GM12864 (cell line): ENCODE results near the gene ERI3.
A peak's percentile ranks its signal among the peaks of the same experiment; 100 is the strongest.

Experiments used
- DNase-seq: peaks from one replicate; pipeline ENCODE4 v3.0.0-alpha.2; 2011; ENCODE audit warnings: low read depth
- H3K4me3 ChIP-seq: 2 replicates; pipeline ENCODE4 v1.5.1; 2011; ENCODE audit warnings: mild to moderate bottlenecking, low read depth, low read length, control low read depth
- TF ChIP-seq, protein P1 (sequence below): IDR thresholded peaks from 2 replicates; pipeline ENCODE4 v1.5.1; 2011; ENCODE audit warnings: low read depth, mild to moderate bottlenecking, moderate library complexity, low read length, control low read depth, inconsistent platforms; ENCODE audit errors: missing control alignments

ERI3 gene

DNA sequence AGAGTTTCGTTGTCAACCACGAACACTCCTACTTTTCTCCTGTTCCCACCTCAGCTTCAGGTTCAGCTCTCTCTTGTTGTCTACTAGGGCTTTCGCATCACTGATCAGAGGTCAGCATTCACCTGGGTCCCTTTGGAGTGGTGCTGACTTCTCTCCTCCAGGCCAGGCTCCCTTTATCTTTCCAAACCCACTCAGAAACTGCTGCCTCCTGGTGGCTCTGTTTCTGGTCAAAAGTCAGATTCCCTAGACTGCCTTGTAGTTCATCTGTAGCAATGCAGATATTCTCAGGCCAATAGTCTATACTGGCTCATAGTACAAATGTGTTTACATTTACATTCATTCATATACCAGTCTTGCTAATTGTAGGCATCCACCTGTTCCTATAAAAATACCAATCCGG, 6.4 kb upstream of the ERI3 start:
- no peak overlapping the region for H3K4me3 ChIP-seq
- TF ChIP-seq, protein P1, sequence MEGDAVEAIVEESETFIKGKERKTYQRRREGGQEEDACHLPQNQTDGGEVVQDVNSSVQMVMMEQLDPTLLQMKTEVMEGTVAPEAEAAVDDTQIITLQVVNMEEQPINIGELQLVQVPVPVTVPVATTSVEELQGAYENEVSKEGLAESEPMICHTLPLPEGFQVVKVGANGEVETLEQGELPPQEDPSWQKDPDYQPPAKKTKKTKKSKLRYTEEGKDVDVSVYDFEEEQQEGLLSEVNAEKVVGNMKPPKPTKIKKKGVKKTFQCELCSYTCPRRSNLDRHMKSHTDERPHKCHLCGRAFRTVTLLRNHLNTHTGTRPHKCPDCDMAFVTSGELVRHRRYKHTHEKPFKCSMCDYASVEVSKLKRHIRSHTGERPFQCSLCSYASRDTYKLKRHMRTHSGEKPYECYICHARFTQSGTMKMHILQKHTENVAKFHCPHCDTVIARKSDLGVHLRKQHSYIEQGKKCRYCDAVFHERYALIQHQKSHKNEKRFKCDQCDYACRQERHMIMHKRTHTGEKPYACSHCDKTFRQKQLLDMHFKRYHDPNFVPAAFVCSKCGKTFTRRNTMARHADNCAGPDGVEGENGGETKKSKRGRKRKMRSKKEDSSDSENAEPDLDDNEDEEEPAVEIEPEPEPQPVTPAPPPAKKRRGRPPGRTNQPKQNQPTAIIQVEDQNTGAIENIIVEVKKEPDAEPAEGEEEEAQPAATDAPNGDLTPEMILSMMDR: no peak
- DNase-seq: no peak

DNA sequence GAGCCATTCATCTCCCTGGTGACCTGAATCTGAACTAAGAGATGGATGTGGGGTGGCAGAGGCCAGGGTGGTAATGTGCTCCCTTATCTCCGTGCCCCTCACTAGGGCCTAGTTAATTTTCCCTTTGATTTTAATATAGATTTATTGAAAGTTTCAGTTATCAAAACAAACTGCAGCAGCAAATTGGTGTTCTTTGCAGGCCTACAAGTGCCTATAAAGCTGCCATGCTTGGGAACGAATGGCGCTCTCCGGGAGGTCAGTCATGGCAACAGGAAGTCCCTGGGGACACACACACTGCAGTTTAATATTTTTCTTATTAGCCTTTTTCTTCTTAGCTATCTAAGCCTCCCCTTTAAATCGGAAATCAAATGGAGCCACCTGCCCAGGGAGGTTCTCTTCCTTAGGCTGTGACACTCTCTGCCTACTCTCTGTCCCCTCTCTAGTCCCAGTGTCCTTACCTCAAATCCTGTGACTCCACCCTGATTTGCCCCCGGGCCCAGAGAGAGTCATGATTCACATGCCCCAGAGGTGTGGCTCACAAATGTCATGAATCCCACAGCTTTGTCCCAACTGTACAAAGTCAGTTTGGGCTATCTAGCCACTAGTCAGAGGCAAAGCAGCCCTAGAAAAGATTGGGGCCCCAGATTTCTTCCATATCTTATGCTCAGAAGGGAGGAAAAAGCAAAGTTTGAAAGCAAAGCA, 4.3 kb upstream of the ERI3 start:
- DNase-seq: no peak
- H3K4me3 ChIP-seq: no peak overlapping the region
- TF ChIP-seq, protein P1: no peak

DNA sequence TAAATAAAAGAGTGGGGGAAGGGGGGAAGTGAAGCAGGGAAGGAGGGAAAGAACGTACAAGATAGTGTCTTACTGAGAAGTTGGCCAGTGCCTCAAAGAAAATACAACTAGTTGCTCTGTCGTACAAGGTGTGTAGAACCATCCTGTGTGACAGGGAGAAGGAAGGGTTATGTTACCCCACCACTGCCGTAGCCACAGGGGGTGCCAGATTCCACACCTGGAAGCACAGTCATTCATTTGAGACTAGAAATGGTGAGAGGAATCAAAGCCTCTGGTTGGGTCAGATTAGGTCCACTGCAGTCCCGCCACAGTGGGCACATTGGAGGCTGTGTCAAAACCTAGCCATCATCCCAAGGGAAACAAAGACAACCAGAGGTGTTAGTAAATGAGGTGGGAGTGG, 2.7 kb upstream of the ERI3 start:
- H3K4me3 ChIP-seq: no peak overlapping the region
- TF ChIP-seq, protein P1: no peak
- no peak for DNase-seq

DNA sequence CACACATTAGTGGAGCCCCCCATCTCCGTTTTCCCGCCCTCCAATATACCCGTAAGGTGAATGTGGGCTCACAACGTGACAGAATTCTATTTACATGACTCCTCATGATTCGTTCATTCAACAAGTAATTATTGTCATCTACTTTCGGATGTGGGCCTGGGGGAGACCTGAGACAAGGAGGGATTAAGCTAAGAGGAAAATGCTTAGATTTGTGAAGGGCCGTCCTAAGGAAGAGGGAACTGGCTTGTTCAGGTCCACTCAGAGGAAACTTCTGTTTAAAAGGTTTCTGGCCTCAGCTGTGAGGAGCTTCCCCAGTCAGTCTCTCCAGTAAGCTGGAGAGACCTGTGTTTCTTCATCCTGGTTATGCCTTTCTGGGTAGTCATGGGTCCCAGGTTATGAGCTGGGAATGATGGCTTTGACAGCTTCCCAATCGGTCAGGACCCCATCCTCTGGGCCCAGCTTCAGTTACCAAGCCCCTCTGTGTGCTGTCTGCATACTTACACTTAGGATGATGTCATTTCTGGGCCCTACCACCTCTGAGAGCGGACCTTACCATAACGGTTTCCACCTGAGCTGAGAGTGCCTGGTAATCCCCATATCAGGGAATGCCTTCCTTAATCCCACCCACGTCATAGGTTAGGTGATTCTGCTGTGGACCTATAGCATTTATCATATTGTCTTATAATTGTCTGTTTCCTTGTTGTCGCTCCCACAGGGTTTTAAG, 687 bp upstream of the ERI3 start:
- TF ChIP-seq, protein P1: no peak
- no peak for DNase-seq
- peak overlapping the region; percentile 63 for H3K4me3 ChIP-seq

DNA sequence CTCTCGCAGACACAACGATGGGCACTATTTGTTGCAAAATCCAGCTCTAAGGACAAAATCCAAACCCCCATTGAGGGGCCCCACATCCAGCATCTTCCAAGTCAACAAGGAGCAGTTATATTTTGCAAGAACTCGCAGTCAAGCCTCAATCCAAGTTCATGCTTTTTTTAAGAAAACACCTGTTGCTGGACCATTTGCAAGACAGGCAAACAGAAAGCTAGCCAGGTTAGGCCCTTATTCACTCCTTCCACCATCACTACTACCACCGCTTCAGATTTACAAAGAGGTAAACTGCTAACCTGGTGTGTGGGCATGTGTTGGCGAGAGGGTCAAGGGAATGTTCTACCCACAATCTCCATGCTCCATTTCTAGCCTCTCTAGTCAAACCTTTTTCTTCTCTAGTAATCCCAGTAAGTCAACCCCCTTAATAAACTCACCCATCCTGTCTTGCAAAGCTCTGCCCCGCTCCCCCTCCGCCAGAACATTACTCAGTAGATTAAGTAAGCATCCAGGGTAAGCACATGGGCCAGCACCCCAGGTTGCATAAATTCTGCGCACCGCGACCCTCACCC, 703 bp downstream of the ERI3 start:
- no peak for DNase-seq
- TF ChIP-seq, protein P1: no peak
- peak overlapping the region; percentile 63 for H3K4me3 ChIP-seq

DNA sequence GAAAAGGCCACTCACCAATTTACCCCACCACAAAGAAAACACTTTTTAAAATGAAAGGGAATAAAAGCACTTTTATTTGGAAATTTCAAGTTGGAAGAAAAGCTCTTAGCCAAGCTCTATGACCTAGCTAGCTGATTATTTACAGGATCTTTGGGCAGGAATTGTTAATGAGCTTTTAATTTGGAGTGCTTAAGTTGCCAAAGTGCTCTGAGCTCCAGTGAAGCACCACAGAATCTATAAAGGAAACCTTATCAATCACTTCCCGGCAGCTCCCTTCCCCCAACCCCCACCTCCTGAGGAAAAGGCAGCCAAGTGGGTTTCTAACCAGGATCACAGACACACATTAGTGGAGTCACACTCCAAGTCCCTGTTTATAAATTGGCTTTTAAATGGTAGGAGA, 1.5 kb downstream of the ERI3 start:
- H3K4me3 ChIP-seq: no peak overlapping the region
- no peak for DNase-seq
- TF ChIP-seq, protein P1: no peak
